GM12891 (cell line): ENCODE results near the gene EVI5.

Experiments used
- PAX5 ChIP-seq: IDR thresholded peaks from 2 replicates; pipeline ENCODE4 v1.6.1; 2011; ENCODE audit warnings: low read length, moderate library complexity, mild to moderate bottlenecking; ENCODE audit not compliant: insufficient read depth, severe bottlenecking
- POLR2A ChIP-seq: IDR thresholded peaks from 2 replicates; pipeline ENCODE4 v1.6.1; 2011; ENCODE audit warnings: low read depth, low read length, control low read depth
- POLR2AphosphoS5 ChIP-seq: IDR thresholded peaks from 2 replicates; pipeline ENCODE4 v1.6.1; 2011; ENCODE audit warnings: low read depth, low read length, control low read depth
- TAF1 ChIP-seq: IDR thresholded peaks from 2 replicates; pipeline ENCODE4 v1.6.1; 2011; ENCODE audit warnings: low read depth, low read length, control low read depth

DNA sequence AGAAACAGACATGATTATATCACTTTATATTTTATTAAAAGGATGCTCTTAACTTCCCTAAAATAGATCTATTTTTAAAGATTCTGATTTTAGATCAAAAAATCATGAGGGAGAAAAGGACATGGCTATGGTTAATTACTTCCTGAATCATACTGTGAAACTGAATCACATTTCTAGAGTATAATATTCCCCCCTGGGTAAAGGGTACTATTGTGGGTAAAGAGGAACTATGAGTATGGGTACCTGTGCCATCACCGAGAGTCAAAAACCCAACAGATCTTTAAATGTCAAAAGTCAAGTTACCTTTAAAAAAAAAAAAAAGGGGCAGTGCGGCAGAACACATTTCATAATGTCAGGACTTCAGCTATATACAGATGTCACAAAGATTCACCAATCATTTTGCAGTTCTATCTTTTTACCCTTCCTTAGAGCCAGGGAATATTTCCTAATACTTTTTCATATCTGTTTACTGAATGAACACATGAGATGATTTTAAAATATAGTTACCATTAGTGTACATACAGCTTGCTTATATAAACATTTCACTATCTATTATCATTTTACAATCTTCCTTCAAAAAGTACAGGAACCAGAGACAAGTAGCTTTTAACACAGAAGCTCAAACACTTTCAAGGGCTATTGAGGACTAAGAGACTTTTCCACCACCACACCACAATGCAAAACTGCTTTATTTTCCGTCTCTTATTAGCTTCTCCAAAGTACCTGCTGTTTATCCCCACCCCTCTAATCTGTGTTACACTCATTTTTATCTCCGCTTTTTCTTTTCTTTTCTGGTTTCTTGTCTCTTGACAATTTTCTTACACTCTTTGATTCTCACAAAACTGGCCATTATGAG, 45.0 kb downstream of the EVI5 start:
- TF ChIP-seq POLR2A: no peak
- no peak for TF ChIP-seq POLR2AphosphoS5
- TF ChIP-seq PAX5: no peak
- no peak for TF ChIP-seq TAF1
